Transverse colon (tissue), 3 donors: ENCODE measurements around the gene ARHGAP32.

Experiments
- CTCF ChIP-seq, 5 experiments: fragments of 200-600 bp in 3 of 5; fragments of 450-650 bp in 2 of 5; sonication (generic) in 3 of 5; IDR thresholded peaks; 1 replicate in 2 of 5; 2 replicates in 3 of 5; pipeline ENCODE4 v1.5.1; 2016 to 2017; ENCODE audit warnings: antibody characterized with exemption in 5 of 5, inconsistent platforms in 3 of 5, mild to moderate bottlenecking in 2 of 5, moderate library complexity in 1 of 5
- POLR2A ChIP-seq: fragments of 450-650 bp; IDR thresholded peaks from one replicate; pipeline ENCODE4 v1.6.1; 2016; ENCODE audit warnings: antibody characterized with exemption, mild to moderate bottlenecking, moderate library complexity

GRCh38 chr11:128916037-128916572 is 276.0 kb downstream of the ARHGAP32 start:
- TF ChIP-seq CTCF (IDR thresholded peaks at IDR 0.05) = no peak
- TF ChIP-seq POLR2A = no peak
